GM12872 (cell line): ENCODE data around the gene ZXDC.

Experiments
- CTCF ChIP-seq: IDR thresholded peaks from 3 replicates; pipeline ENCODE4 v1.5.1; 2011; ENCODE audit warnings: low read depth, mild to moderate bottlenecking, low read length, moderate library complexity; ENCODE audit not compliant: insufficient read depth

ZXDC gene

DNA sequence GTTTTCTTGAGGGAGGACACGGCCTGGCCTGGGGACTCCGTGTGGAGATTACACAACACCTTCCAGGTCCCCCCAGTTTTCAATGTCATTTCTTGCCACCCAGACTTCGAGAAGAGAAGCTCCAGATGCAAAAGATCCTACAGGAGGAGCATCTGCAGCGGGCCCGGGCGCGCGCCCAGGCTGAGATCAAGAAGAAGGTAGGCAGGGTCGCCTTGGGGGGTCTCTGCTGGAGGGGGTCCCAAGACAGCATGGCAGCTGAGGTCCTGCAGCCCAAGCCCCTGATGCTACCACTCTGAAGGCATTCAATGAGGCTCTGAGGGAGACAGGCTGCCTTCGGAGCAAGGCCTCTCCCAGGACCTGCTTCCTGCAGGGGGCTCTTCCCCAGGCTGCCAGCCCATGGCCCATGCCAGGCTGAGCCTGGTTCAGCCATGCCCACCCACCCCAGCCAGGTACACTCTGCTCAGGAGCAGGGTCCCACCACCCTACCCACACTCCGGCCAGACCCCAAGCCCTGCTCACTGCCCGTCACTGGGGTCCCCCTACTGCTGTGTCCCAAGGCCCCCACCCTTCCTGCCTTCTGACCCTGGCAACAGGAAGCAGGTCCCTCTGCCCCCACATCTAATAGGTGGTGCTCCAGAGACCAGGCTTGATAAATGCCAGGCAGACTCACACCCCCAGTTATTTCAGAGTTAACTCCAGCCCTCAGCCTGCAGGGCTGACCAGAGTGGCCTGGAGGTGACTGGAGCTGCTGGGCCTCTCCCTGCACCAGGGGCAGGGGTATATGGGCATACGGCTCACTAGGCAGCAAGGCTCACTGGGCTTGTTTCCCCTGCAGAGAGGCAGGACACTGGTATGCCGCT lies 40.0 kb downstream of the ZXDC start:
- TF ChIP-seq CTCF: no peak

DNA sequence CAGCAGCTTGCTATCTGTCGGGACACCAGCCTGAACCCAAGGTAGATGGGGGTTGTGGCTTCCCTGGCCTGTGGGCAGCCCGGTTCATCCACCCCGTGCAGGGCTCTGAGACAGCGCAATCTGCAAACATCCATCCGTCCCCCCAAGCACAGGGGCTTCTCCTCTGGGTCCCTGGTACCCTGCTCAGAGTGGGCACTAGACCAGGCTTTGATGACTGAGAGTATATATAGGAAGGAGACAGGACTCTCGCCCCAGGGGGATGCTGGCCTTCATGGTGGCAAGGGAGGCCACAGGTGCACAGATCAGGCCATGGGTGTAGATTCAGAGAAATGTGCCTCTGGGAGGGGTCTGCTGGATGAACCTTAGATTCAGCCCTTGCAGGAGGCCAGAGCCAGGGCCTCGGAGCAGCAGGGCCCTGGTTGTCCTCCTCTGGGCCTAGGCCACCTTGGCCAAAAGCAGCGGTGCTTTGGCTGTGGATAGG lies 40.7 kb downstream of the ZXDC start:
- no peak for TF ChIP-seq CTCF

GRCh38 chr3:126434264-126434590 lies 41.5 kb downstream of the ZXDC start:
- TF ChIP-seq CTCF: no peak

DNA sequence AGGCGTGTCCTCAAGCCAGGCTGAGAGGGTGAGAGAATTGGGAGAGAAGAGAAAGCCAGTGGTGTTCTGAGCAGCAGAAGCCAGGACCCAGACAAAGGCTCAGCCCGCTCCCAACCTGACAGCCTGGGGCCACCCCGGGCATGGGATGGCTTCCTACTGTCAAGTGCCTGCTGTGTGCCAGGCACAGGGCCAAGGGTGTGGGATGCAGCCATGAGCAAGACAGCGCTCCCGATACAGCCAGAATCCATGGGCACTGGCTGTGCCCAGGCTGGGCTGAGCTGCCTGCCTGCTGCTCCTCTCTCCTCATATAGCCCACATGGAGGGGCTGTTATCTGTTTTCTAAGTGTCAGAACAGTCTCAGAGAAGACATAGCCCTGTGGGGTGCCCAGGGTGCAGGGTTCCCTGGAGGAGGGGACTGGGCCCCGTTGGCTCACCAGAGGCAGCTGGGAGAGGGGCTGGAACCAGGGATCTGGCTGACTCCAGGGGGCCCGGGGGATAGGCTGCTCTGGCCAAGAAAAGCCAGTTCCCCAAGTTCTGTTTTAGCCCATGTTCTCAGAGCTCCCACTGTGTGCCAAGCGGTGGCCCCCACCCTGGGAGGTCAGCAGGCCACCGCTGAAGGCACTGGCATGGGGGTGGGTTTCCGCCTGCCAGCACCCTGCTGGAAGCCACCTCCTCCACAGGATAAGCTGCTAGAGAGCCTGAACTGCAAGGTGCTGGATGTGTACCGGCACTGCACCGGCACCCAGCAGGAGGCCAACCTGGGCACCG lies 42.0 kb downstream of the ZXDC start:
- TF ChIP-seq CTCF: no peak

DNA sequence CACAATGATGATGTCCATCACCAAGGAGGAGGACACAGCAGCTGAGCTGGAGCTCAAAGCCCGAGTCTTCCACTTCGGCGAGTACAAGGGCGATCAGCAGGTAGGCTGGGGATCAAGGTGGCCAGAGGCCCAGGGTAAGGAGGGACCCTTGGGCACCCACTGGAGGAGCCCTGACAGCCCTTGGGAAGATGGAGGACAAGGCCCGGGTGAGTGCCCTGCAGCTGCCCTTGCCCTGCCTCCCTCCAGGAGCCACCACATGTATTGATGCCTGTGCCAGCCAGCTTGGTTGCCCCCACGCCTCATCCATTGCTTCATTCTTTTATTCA lies 42.6 kb downstream of the ZXDC start:
- no peak for TF ChIP-seq CTCF

- TF ChIP-seq CTCF: no peak
Measured at GRCh38 chr3:126432361-126433104, 43.2 kb downstream of the ZXDC start.

DNA sequence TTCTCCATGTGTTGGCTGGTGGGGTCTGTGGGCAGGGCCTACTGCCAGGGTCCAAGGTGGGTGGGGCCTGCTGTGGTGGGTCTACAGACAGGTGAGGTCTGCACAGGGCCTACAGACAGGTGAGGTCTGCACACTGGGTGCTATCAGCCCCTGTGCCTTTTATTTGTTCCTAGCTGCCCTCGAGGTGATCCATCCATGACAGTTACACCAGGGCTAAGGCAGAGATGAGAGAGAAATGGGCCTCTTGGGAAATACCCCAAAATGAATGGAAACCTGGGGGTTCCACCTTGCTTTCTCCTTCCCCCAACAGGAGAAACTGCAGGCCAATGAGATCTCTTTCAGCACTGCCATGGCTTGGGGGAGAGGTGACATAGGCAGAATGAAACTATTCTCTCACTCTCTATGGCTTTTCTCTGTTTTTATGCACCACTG lies 44.6 kb downstream of the ZXDC start:
- TF ChIP-seq CTCF: no peak
